HL-60 (cell line): ENCODE results near the gene AKAP5.

Experiments used
- DNase-seq, 2 experiments: peaks; one replicate each; pipeline ENCODE4 v3.0.0-alpha.2; 2010 to 2020; ENCODE audit warnings: low read depth in 1 of 2, low spot score in 1 of 2
- H3K27ac ChIP-seq: fragments of 250-450 bp; sonication (Bioruptor Pico); replicated peaks from 2 replicates; pipeline ENCODE4 v1.5.1; 2020; ENCODE audit warnings: mild to moderate bottlenecking, moderate library complexity
- H3K27me3 ChIP-seq: fragments of 250-450 bp; sonication (Bioruptor Pico); 2 replicates; pipeline ENCODE4 v1.5.1; 2021; ENCODE audit warnings: mild to moderate bottlenecking, moderate library complexity; ENCODE audit not compliant: insufficient read depth, poor library complexity, severe bottlenecking
- H3K4me3 ChIP-seq: replicated peaks from 2 replicates; pipeline ENCODE4 v1.5.1; 2011; ENCODE audit warnings: mild to moderate bottlenecking, control low read depth, low read length; ENCODE audit not compliant: insufficient read depth
- CTCF ChIP-seq: IDR thresholded peaks from one replicate; pipeline ENCODE4 v1.5.1; 2011; ENCODE audit warnings: low read length, control low read depth, inconsistent platforms; ENCODE audit not compliant: insufficient read depth
- GABPA ChIP-seq: IDR thresholded peaks from 2 replicates; pipeline ENCODE4 v1.6.1; 2012; ENCODE audit warnings: low read depth
- POLR2AphosphoS5 ChIP-seq: IDR thresholded peaks from 2 replicates; pipeline ENCODE4 v1.6.1; 2012; ENCODE audit warnings: low read depth
- REST ChIP-seq: IDR thresholded peaks from 2 replicates; pipeline ENCODE4 v1.6.1; 2012; ENCODE audit warnings: low read depth; ENCODE audit not compliant: insufficient replicate concordance
- SPI1 ChIP-seq: IDR thresholded peaks from 2 replicates; pipeline ENCODE4 v1.6.1; 2012; ENCODE audit warnings: low read depth, mild to moderate bottlenecking, borderline replicate concordance

Gene AKAP5

DNA sequence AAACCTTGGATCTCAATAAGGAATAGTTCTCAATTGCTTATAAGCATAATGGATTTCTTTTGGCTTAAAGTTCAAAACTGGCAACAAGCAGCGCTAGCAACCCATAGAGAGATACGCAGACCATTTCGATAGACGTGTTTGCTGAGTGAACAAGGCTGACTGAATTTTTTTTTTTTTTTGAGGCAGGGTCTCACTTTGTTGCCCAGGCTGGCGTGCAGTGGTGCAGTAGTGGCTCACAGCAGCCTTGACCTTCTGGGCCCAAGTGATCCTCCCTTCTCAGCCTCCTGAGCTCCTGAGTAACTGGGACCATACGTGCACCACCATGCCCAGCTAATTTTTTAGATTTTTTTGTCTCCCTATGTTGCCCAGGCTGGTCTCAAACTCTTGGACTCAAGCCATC lies 1.4 kb upstream of the AKAP5 start:
- no peak for DNase-seq
- no peaks in the 10 kb centered on the region for H3K27me3 ChIP-seq
- no peak overlapping the region for H3K27ac ChIP-seq
- TF ChIP-seq POLR2AphosphoS5, result no peak
- TF ChIP-seq GABPA, result no peak
- TF ChIP-seq CTCF, result no peak
- H3K4me3 ChIP-seq, result no peak overlapping the region

GRCh38 chr14:64464651-64465050 lies 648 bp upstream of the AKAP5 start:
- Histone ChIP-seq H3K4me3 (peak overlapping the region; percentile 38), H3K27ac (no peak overlapping the region), H3K27me3 (no peaks in the 10 kb centered on the region)
- TF ChIP-seq GABPA (no peak), POLR2AphosphoS5 (no peak), CTCF (no peak), SPI1 (no peak), REST (no peak)
- DNase-seq, result no peak

- no peak for TF ChIP-seq CTCF
- TF ChIP-seq GABPA, result no peak
- no peak for TF ChIP-seq POLR2AphosphoS5
- no peak for TF ChIP-seq SPI1
- no peak for TF ChIP-seq REST
- H3K4me3 ChIP-seq, result peak overlapping the region; percentile 35
- DNase-seq, result no peak
- H3K27me3 ChIP-seq, result no peaks in the 10 kb centered on the region
- no peak overlapping the region for H3K27ac ChIP-seq
Observed at GRCh38 chr14:64465831-64466554, 694 bp downstream of the AKAP5 start.

DNA sequence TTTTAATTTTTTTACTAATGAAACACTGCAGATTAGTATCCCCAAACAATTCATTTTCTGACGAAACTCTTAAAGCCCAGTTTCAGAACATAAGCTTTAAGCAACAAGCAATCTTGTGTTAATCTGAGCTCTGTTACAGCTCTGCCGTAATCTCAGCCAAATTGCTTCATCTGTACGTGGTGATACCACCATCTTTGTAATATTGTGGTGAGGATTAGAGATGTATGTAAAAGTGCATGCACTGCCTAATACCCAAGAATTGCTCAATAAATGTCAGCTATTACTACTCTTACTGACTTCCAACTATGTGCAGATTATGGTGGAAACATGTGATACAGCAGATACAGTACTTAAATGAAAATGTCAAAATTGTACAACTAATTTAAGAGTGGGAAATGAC lies 1.8 kb downstream of the AKAP5 start:
- no peaks in the 10 kb centered on the region for H3K27me3 ChIP-seq
- DNase-seq, result peak; percentile 42 to 44
- H3K4me3 ChIP-seq, result no peak overlapping the region
- no peak overlapping the region for H3K27ac ChIP-seq
- TF ChIP-seq SPI1, result no peak
- TF ChIP-seq GABPA, result no peak
- TF ChIP-seq POLR2AphosphoS5, result no peak
- no peak for TF ChIP-seq REST
- TF ChIP-seq CTCF, result no peak
